Endothelial cell of umbilical vein (primary cell): ENCODE measurements around the gene IYD. TPM values are rescaled to one million over a fixed set of nuclear protein-coding genes. Genes with fewer than 3 reads are reported as not detected.

Source experiments
- BruUV-seq: library from RNA; stranded (reverse); fragments of 400-500 nt; replicated peaks from 2 replicates; lab custom pipeline; 2021; lab: Mats Ljungman, UMichigan
- CTCF ChIA-PET: fragments of 300-600, 350-600 bp; sonication (Branson Sonifier 250); formaldehyde crosslinking; loops from one replicate; lab custom pipeline; 2021; ENCODE audit warnings: antibody characterized with exemption, inconsistent platforms; lab: Charles Lee
- POLR2A ChIA-PET: fragments of 300-600, 350-600 bp; sonication (Branson Sonifier 250); formaldehyde crosslinking; loops from one replicate; lab custom pipeline; 2021; ENCODE audit warnings: antibody characterized with exemption, inconsistent platforms; lab: Charles Lee
- DNase-seq: peaks from one replicate; pipeline ENCODE4 v3.0.0-alpha.2; 2011; ENCODE audit warnings: low read depth, low spot score
- FAIRE-seq: peaks from 2 replicates; lab custom pipeline; 2011; peaks lifted over from hg19 to GRCh38; lab: Jason Lieb, UNC
- H2AFZ ChIP-seq: 2 replicates; pipeline ENCODE4 v1.6.0; 2012; ENCODE audit warnings: low read depth, low read length, control low read depth, inconsistent platforms
- H3K27ac ChIP-seq: 2 replicates; pipeline ENCODE4 v1.5.1; 2011; ENCODE audit warnings: low read depth, mild to moderate bottlenecking, control low read depth, low read length, moderate library complexity; ENCODE audit not compliant: insufficient read depth
- H3K27me3 ChIP-seq, 2 experiments: 2 replicates each; pipeline versions ENCODE4 v1.6.0 to v1.6.1; 2011; ENCODE audit warnings: low read length in 2 of 2, mixed read lengths in 1 of 2; ENCODE audit not compliant: control insufficient read depth in 2 of 2, insufficient read depth in 2 of 2
- H3K36me3 ChIP-seq, 2 experiments: 2 replicates in 1 of 2; 3 replicates in 1 of 2; pipeline ENCODE4 v1.5.1; 2011; ENCODE audit warnings: low read length in 2 of 2, mild to moderate bottlenecking in 1 of 2, moderate library complexity in 1 of 2; ENCODE audit not compliant: control insufficient read depth in 2 of 2, insufficient read depth in 2 of 2; ENCODE audit errors: extremely low read depth in 1 of 2
- H3K4me1 ChIP-seq: 3 replicates; pipeline ENCODE4 v1.5.1; 2011; ENCODE audit warnings: mild to moderate bottlenecking, low read length; ENCODE audit not compliant: control insufficient read depth, insufficient read depth; ENCODE audit errors: extremely low read depth
- H3K4me2 ChIP-seq: 2 replicates; pipeline ENCODE4 v1.6.1; 2011; ENCODE audit warnings: low read length, control low read depth, mixed read lengths; ENCODE audit not compliant: insufficient read depth
- H3K4me3 ChIP-seq, 3 experiments: fragments of 200-600 bp in 1 of 3; sonication (generic), shearing (Covaris generic) in 1 of 3; replicated peaks in 1 of 3; 2 replicates each; pipeline ENCODE4 v1.5.1; 2011 to 2016; ENCODE audit warnings: control low read depth in 3 of 3, low read length in 3 of 3, mild to moderate bottlenecking in 2 of 3, inconsistent platforms in 1 of 3, low read depth in 1 of 3, moderate library complexity in 1 of 3; ENCODE audit not compliant: insufficient read depth in 1 of 3
- H3K79me2 ChIP-seq: 2 replicates; pipeline ENCODE4 v1.6.0; 2012; ENCODE audit warnings: low read length, inconsistent platforms; ENCODE audit not compliant: control insufficient read depth, insufficient read depth
- H3K9ac ChIP-seq: replicated peaks from 2 replicates; pipeline ENCODE3; 2011; ENCODE audit warnings: low read length, control low read depth; ENCODE audit not compliant: insufficient read depth; ENCODE audit errors: extremely low read depth
- H3K9me1 ChIP-seq: replicated peaks from 3 replicates; pipeline ENCODE4 v1.6.0; 2011; ENCODE audit warnings: mild to moderate bottlenecking, low read length; ENCODE audit not compliant: control insufficient read depth, insufficient read depth; ENCODE audit errors: extremely low read depth
- H3K9me3 ChIP-seq: replicated peaks from 2 replicates; pipeline ENCODE4 v1.5.1; 2012; ENCODE audit warnings: low read length, inconsistent platforms; ENCODE audit not compliant: control insufficient read depth, insufficient read depth
- H4K20me1 ChIP-seq: replicated peaks from 2 replicates; pipeline ENCODE3; 2011; ENCODE audit warnings: mild to moderate bottlenecking, low read length; ENCODE audit not compliant: control insufficient read depth, insufficient read depth; ENCODE audit errors: extremely low read depth
- EZH2 ChIP-seq: IDR thresholded peaks from 2 replicates; pipeline ENCODE4 v1.6.1; 2012; ENCODE audit warnings: borderline replicate concordance, low read depth, mild to moderate bottlenecking, moderate library complexity, low read length, inconsistent platforms; ENCODE audit not compliant: severe bottlenecking
- FOS ChIP-seq: IDR thresholded peaks from 2 replicates; pipeline ENCODE4 v1.6.1; 2011; ENCODE audit warnings: mild to moderate bottlenecking, low read length, moderate library complexity, borderline replicate concordance; ENCODE audit not compliant: insufficient read depth
- GATA2 ChIP-seq: IDR thresholded peaks from 2 replicates; pipeline ENCODE4 v1.7.0; 2011; ENCODE audit warnings: low read depth, mild to moderate bottlenecking, moderate library complexity, mixed read lengths, low read length; ENCODE audit not compliant: insufficient read length, insufficient read depth
- JUN ChIP-seq: IDR thresholded peaks from 2 replicates; pipeline ENCODE4 v1.6.1; 2011; ENCODE audit warnings: borderline replicate concordance, low read depth; ENCODE audit not compliant: insufficient read length, insufficient read depth
- MYC ChIP-seq: IDR thresholded peaks from one replicate; pipeline ENCODE4 v1.6.1; 2011; ENCODE audit warnings: mild to moderate bottlenecking, low read depth, low read length
- POLR2A ChIP-seq: IDR thresholded peaks from 2 replicates; pipeline ENCODE4 v1.6.1; 2012; ENCODE audit warnings: low read depth, mild to moderate bottlenecking, control low read depth, low read length
- POLR2AphosphoS5 ChIP-seq: IDR thresholded peaks from 2 replicates; pipeline ENCODE4 v1.6.1; 2012; ENCODE audit warnings: low read depth, mild to moderate bottlenecking, control low read depth, low read length, moderate library complexity; ENCODE audit not compliant: insufficient read depth
- dilution Hi-C: fragments of 300-500 bp; cut with MboI; formaldehyde crosslinking; loops from one replicate; pipeline ENCODE4 v1.15.0; 2019; ENCODE audit warnings: low sequenced_read_pairs; ENCODE audit not compliant: extremely low pct_ligation_motif_present
- intact Hi-C: fragments of 100-400 bp; cut with micrococcal nuclease; formaldehyde crosslinking; loops from one replicate; pipeline ENCODE4 v1.10.0; 2022
- polyA plus RNA-seq, 4 experiments: library from polyadenylated mRNA; depleted of rRNA in 3 of 4; stranded (reverse) in 3 of 4; unstranded in 1 of 4; fragments of >200 nt; gene quantifications; 2 replicates each; pipeline versions ENCODE4 v1.2.1 to v1.2.3, GENCODE V29; 2011 to 2012; ENCODE audit warnings: missing spikeins in 1 of 4
- total RNA-seq: library from RNA; stranded (reverse); gene quantifications from 2 replicates; pipeline ENCODE4 v1.2.3, GENCODE V29; 2021
- TF ChIP-seq, protein P1 (sequence below), 2 donors: IDR thresholded peaks; 1 replicate in 1 of 2; 2 replicates in 1 of 2; pipeline ENCODE4 v1.5.1; 2011; ENCODE audit warnings: low read length in 2 of 2, mild to moderate bottlenecking in 2 of 2, moderate library complexity in 2 of 2, control low read depth in 1 of 2, inconsistent platforms in 1 of 2, low read depth in 1 of 2; ENCODE audit not compliant: insufficient read depth in 1 of 2; ENCODE audit errors: extremely low read depth in 1 of 2
- TF ChIP-seq, protein P2 (sequence below): IDR thresholded peaks from 2 replicates; pipeline ENCODE4 v1.6.1; 2011; ENCODE audit not compliant: insufficient read depth, insufficient read length

Gene IYD
- total and polyA plus RNA-seq, 2 donors (not counting 3 experiments of a cell fraction or from before 2014, with no cell fraction given), result not detected

DNA sequence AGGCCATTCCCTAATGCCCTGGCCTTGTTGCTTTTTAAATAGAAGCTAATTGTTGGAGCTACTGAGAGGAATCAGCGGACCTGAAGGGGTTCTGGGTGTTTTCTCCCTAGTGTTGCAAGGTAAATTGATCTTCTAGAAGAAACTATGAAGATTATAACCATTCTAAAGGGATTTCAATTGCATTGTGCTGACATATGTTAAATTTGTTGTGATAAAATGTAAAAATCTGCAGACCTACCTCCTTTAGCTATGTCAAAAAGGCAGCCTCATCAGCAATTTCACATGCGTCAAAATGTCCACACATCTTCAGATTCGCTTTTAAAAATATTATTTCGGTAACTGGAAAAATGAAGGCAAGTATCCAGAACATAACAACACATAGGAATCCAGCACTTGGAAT lies 44.4 kb downstream of the IYD start:
- Histone ChIP-seq H3K9ac (no peak overlapping the region), H3K9me1 (no peaks in the 10 kb centered on the region), H3K9me3 (no peaks in the 10 kb centered on the region), H3K36me3 (no peaks in the 10 kb centered on the region), H3K27me3 (peaks cover 11% of the 10 kb centered on the region in 2 experiments), H3K27ac (no peak overlapping the region), H2AFZ (no peak overlapping the region), H3K4me3 (no peak overlapping the region), H3K4me2 (no peak overlapping the region), H4K20me1 (no peaks in the 10 kb centered on the region), H3K79me2 (no peaks in the 10 kb centered on the region), H3K4me1 (peaks cover 7% of the 10 kb centered on the region)
- no peak for DNase-seq
- CTCF ChIA-PET, result interaction anchor here (0.6 to 1.9 kb wide), 3 partner anchors 9 to 405 kb away, joined by 3 to 7 read pairs (median 4); no protein-coding TSS in a partner anchor
- dilution Hi-C loops, result no loop called here
- POLR2A ChIA-PET, result no interaction called here
- intact Hi-C loops, result loop anchor here (10.0 kb wide), 1 partner anchor 922 kb away; no protein-coding TSS in a partner anchor
- no TSS peak for BruUV-seq
- no peak for TF ChIP-seq FOS
- TF ChIP-seq, protein P1, sequence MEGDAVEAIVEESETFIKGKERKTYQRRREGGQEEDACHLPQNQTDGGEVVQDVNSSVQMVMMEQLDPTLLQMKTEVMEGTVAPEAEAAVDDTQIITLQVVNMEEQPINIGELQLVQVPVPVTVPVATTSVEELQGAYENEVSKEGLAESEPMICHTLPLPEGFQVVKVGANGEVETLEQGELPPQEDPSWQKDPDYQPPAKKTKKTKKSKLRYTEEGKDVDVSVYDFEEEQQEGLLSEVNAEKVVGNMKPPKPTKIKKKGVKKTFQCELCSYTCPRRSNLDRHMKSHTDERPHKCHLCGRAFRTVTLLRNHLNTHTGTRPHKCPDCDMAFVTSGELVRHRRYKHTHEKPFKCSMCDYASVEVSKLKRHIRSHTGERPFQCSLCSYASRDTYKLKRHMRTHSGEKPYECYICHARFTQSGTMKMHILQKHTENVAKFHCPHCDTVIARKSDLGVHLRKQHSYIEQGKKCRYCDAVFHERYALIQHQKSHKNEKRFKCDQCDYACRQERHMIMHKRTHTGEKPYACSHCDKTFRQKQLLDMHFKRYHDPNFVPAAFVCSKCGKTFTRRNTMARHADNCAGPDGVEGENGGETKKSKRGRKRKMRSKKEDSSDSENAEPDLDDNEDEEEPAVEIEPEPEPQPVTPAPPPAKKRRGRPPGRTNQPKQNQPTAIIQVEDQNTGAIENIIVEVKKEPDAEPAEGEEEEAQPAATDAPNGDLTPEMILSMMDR (IDR thresholded peaks at IDR 0.05; ENCODE audit: extremely low read depth in 1 of 2, insufficient read depth in 1 of 2, low read depth in 1 of 2, low read length in 2 of 2), result no peak
- TF ChIP-seq GATA2, result no peak
- TF ChIP-seq POLR2A, result no peak
- no peak for TF ChIP-seq POLR2AphosphoS5
- no peak for TF ChIP-seq JUN
- TF ChIP-seq, protein P2, sequence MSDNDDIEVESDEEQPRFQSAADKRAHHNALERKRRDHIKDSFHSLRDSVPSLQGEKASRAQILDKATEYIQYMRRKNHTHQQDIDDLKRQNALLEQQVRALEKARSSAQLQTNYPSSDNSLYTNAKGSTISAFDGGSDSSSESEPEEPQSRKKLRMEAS, result no peak
- TF ChIP-seq MYC, result no peak
- no peak for TF ChIP-seq EZH2
- FAIRE-seq, result no peak
